ENCODE measurements around the gene NME3. TPM values are rescaled to one million over a fixed set of nuclear protein-coding genes. Genes with fewer than 3 reads are reported as not detected.

Gene NME3
- total RNA-seq, 1 experiment from 2014 or later = 76.9 TPM

- H2BK15ac ChIP-seq (ENCODE audit: low read depth, low read length) = no peak overlapping the region
- no peak overlapping the region for H4K8ac ChIP-seq (replicated peaks; ENCODE audit: insufficient read length, low read depth, low read length)
- H3K36me3 Mint-ChIP-seq (ENCODE audit: insufficient read depth in 1 of 3, low read depth in 3 of 3) = peaks cover 7 to 39% (median 29%) of the 10 kb centered on the region in 3 experiments; a peak in 6 of 7 replicates
- no peak overlapping the region for H3K4me2 ChIP-seq (ENCODE audit: insufficient read depth, insufficient read length, low read length)
- H3K23me2 ChIP-seq (ENCODE audit: insufficient read length, low read depth, low read length, poor library complexity, severe bottlenecking) = peaks cover 6% of the 10 kb centered on the region
- H3K23ac ChIP-seq (ENCODE audit: insufficient read length, low read depth, low read length) = no peak overlapping the region
- H4K91ac ChIP-seq (ENCODE audit: insufficient read length, low read depth, low read length) = no peak overlapping the region
- H3K9me3 ChIP-seq (ENCODE audit: control insufficient read depth, low read depth, low read length) = no peaks in the 10 kb centered on the region
- no peak overlapping the region for H2BK5ac ChIP-seq (ENCODE audit: insufficient read length, low read length)
- H3K79me2 ChIP-seq (ENCODE audit: insufficient read depth, low read length) = no peaks in the 10 kb centered on the region
- no peak overlapping the region for H3K18ac ChIP-seq (ENCODE audit: insufficient read length, low read depth, low read length)
- H3K4me1 ChIP-seq (ENCODE audit: insufficient read depth, low read length) = no peaks in the 10 kb centered on the region
- WGBS (ENCODE audit: extremely low coverage, insufficient read length, low lambda C conversion rate) = no CpG with 5 or more reads among the region's 22 CpGs
- H3K9ac ChIP-seq (ENCODE audit: extremely low read depth, insufficient read length, low read length) = no peak overlapping the region
- no peak overlapping the region for H2BK12ac ChIP-seq (ENCODE audit: insufficient read length, low read depth, low read length)
- H3K27me3 ChIP-seq (ENCODE audit: insufficient read depth, low read length) = no peaks in the 10 kb centered on the region
- no peak overlapping the region for H3K56ac ChIP-seq (ENCODE audit: insufficient read length, low read depth, low read length)
- H4K5ac ChIP-seq (ENCODE audit: insufficient read length, low read depth, low read length) = no peak overlapping the region
- TF ChIP-seq, protein P1, sequence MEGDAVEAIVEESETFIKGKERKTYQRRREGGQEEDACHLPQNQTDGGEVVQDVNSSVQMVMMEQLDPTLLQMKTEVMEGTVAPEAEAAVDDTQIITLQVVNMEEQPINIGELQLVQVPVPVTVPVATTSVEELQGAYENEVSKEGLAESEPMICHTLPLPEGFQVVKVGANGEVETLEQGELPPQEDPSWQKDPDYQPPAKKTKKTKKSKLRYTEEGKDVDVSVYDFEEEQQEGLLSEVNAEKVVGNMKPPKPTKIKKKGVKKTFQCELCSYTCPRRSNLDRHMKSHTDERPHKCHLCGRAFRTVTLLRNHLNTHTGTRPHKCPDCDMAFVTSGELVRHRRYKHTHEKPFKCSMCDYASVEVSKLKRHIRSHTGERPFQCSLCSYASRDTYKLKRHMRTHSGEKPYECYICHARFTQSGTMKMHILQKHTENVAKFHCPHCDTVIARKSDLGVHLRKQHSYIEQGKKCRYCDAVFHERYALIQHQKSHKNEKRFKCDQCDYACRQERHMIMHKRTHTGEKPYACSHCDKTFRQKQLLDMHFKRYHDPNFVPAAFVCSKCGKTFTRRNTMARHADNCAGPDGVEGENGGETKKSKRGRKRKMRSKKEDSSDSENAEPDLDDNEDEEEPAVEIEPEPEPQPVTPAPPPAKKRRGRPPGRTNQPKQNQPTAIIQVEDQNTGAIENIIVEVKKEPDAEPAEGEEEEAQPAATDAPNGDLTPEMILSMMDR (conservative IDR thresholded peaks at IDR 0.05) = no peak
- no peak overlapping the region for H3K27ac Mint-ChIP-seq
- H3K27ac ChIP-seq (ENCODE audit: insufficient read length, low read depth, low read length) = no peak overlapping the region
- no peak overlapping the region for H3K4me3 Mint-ChIP-seq
- no peak overlapping the region for H3T11ph ChIP-seq (ENCODE audit: low read length)
- H2AK5ac ChIP-seq (ENCODE audit: insufficient read length, low read length) = no peak overlapping the region
- H2BK120ac ChIP-seq (ENCODE audit: low read depth, low read length, poor library complexity, severe bottlenecking) = no peak overlapping the region
- no peak overlapping the region for H2AFZ ChIP-seq (ENCODE audit: low read length)
- H3K9me3 Mint-ChIP-seq = no peaks in the 10 kb centered on the region
- H4K20me1 ChIP-seq (ENCODE audit: control insufficient read depth, insufficient read depth, insufficient read length) = no peaks in the 10 kb centered on the region
- DNase-seq = no peak
- H3K4ac ChIP-seq (ENCODE audit: low read depth, low read length) = no peak overlapping the region
- peaks cover 3 to 7% of the 10 kb centered on the region in 2 experiments for H3K4me1 Mint-ChIP-seq
- H3K14ac ChIP-seq (ENCODE audit: insufficient read depth, low read length) = no peak overlapping the region
- H3K27me3 Mint-ChIP-seq (ENCODE audit: low read depth) = no peaks in the 10 kb centered on the region; the same call in 1 of the 2 replicates
- H3K79me1 ChIP-seq (ENCODE audit: insufficient read depth, low read depth, low read length, poor library complexity, severe bottlenecking) = no peaks in the 10 kb centered on the region
- H2BK20ac ChIP-seq (ENCODE audit: low read depth, low read length, poor library complexity, severe bottlenecking) = no peak overlapping the region
These were observed 5.5 kb downstream of the NME3 start for GRCh38 chr16:1765826-1766225.

Measured in H9 (cell line).